K562 (cell line): ENCODE data around the gene GLOD4. TPM values are rescaled to one million over a fixed set of nuclear protein-coding genes. Genes with fewer than 3 reads are reported as not detected.

Source experiments
- ATAC-seq: fragments of 200-7000 bp; cut with Tn5 transposase; 3 replicates; pipeline ENCODE4 v1.9.1; 2020; ENCODE audit warnings: moderate library complexity
- BruUV-seq: library from RNA; stranded (reverse); fragments of 400-500 nt; replicated peaks from 2 replicates; lab custom pipeline; 2021; lab: Mats Ljungman, UMichigan
- CTCF ChIA-PET: fragments of 300-600 bp; formaldehyde crosslinking; extraction: SDS; loops from one replicate; lab custom pipeline; 2021; ENCODE audit warnings: low intra/inter-chr PET ratio; lab: Yijun Ruan, JAX
- POLR2A ChIA-PET: fragments of 300-600, 350-650 bp; sonication (Branson Sonifier 250); formaldehyde crosslinking; extraction: SDS; loops from one replicate; lab custom pipeline; 2021; ENCODE audit warnings: antibody characterized with exemption, inconsistent platforms; lab: Yijun Ruan, JAX
- DNase-seq, 4 experiments: peaks; one replicate each; pipeline versions ENCODE4 v3.0.0 to v3.0.0-alpha.2; 2011 to 2018; ENCODE audit warnings: low spot score in 3 of 4, mixed read lengths in 3 of 4; ENCODE audit errors: extremely low read depth in 1 of 4
- FAIRE-seq: peaks from 2 replicates; lab custom pipeline; 2011; peaks lifted over from hg19 to GRCh38; lab: Jason Lieb, UNC
- H2AFZ ChIP-seq: 2 replicates; pipeline ENCODE4 v1.6.0; 2011; ENCODE audit warnings: low read depth, low read length, control low read depth, inconsistent platforms
- H3K27ac ChIP-seq: fragments of 200-600 bp; 3 replicates; pipeline ENCODE4 v1.8.0; 2011; ENCODE audit warnings: low read depth, mild to moderate bottlenecking, control low read depth, inconsistent platforms, low read length, moderate library complexity, mixed read lengths; ENCODE audit errors: extremely low read depth
- H3K27me3 ChIP-seq, 2 experiments: fragments of 300-600 bp in 1 of 2; 2 replicates in 1 of 2; 3 replicates in 1 of 2; pipeline versions ENCODE4 v1.6.0 to v1.8.0; 2011; ENCODE audit warnings: inconsistent platforms in 2 of 2, low read length in 2 of 2, mild to moderate bottlenecking in 1 of 2, mixed read lengths in 1 of 2, moderate library complexity in 1 of 2; ENCODE audit not compliant: control insufficient read depth in 2 of 2, insufficient read depth in 2 of 2
- H3K36me3 ChIP-seq: fragments of 300-600 bp; 3 replicates; pipeline ENCODE4 v1.8.0; 2011; ENCODE audit warnings: mild to moderate bottlenecking, low read length, inconsistent platforms; ENCODE audit not compliant: control insufficient read depth, insufficient read depth
- H3K4me1 ChIP-seq, 2 experiments: fragments of 200-600 bp in 1 of 2; replicated peaks in 1 of 2; 2 replicates in 1 of 2; 3 replicates in 1 of 2; pipeline versions ENCODE4 v1.5.1 to v1.8.0; 2011; ENCODE audit warnings: inconsistent platforms in 2 of 2, low read length in 2 of 2, mild to moderate bottlenecking in 1 of 2, mixed read lengths in 1 of 2, moderate library complexity in 1 of 2; ENCODE audit not compliant: control insufficient read depth in 2 of 2, insufficient read depth in 2 of 2
- H3K4me2 ChIP-seq: 2 replicates; pipeline ENCODE4 v1.6.1; 2011; ENCODE audit warnings: low read length, control low read depth, inconsistent platforms, mixed read lengths; ENCODE audit not compliant: insufficient read depth
- H3K4me3 ChIP-seq: fragments of 200-600 bp; sonication (generic), shearing (Covaris generic); 2 replicates; pipeline ENCODE4 v1.5.1; 2016; ENCODE audit warnings: control low read depth, inconsistent platforms
- H3K79me2 ChIP-seq: fragments of 200-600 bp; 3 replicates; pipeline ENCODE4 v1.8.0; 2011; ENCODE audit warnings: low read length, inconsistent platforms; ENCODE audit not compliant: control insufficient read depth, insufficient read depth
- H3K9ac ChIP-seq, 2 experiments: 2 replicates each; pipeline versions ENCODE4 v1.6.0 to v1.6.1; 2011; ENCODE audit warnings: low read depth in 2 of 2, low read length in 2 of 2, control low read depth in 1 of 2, inconsistent platforms in 1 of 2, mild to moderate bottlenecking in 1 of 2, mixed read lengths in 1 of 2; ENCODE audit not compliant: insufficient read depth in 1 of 2
- H3K9me1 ChIP-seq: one replicate; pipeline ENCODE4 v1.6.0; 2011; ENCODE audit warnings: inconsistent platforms, mild to moderate bottlenecking, low read length, moderate library complexity; ENCODE audit not compliant: control insufficient read depth, insufficient read depth
- H3K9me3 ChIP-seq: replicated peaks from 2 replicates; pipeline ENCODE4 v1.5.1; 2011; ENCODE audit warnings: low read depth, low read length, inconsistent platforms; ENCODE audit not compliant: control insufficient read depth, insufficient read depth
- H4K20me1 ChIP-seq: replicated peaks from 2 replicates; pipeline ENCODE4 v1.6.1; 2011; ENCODE audit warnings: low read length, inconsistent platforms, mixed read lengths; ENCODE audit not compliant: control insufficient read depth, insufficient read depth
- ARID1B ChIP-seq: fragments of 450-650 bp; IDR thresholded peaks from 2 replicates; pipeline ENCODE4 v1.6.1; 2016; ENCODE audit warnings: antibody characterized with exemption, mild to moderate bottlenecking, inconsistent platforms
- EGR1 ChIP-seq: fragments of 450-650 bp; conservative IDR thresholded peaks from 2 replicates; pipeline ENCODE4 v1.6.1; 2017; ENCODE audit warnings: mild to moderate bottlenecking
- ELF1 ChIP-seq: fragments of 200-800 bp; sonication (Bioruptor generic); IDR thresholded peaks from 2 replicates; pipeline ENCODE4 v1.6.1; 2016; ENCODE audit warnings: missing genetic modification characterization, missing compliant biosample characterization
- ETV5 ChIP-seq: sonication (generic); formaldehyde crosslinking; IDR thresholded peaks from 2 replicates; pipeline ENCODE4 v1.4.0; 2020; ENCODE audit warnings: low read depth, mild to moderate bottlenecking, missing genetic modification reagents
- JUND ChIP-seq, 2 experiments: IDR thresholded peaks; 2 replicates in 1 of 2; 3 replicates in 1 of 2; pipeline ENCODE4 v1.6.1; 2011; ENCODE audit warnings: borderline replicate concordance in 2 of 2, low read depth in 2 of 2, low read length in 2 of 2, improper control_type of control experiment in 1 of 2, missing biosample characterization in 1 of 2, missing genetic modification characterization in 1 of 2, missing genetic modification reagents in 1 of 2
- MCM5 ChIP-seq: fragments of 450-650 bp; IDR thresholded peaks from 2 replicates; pipeline ENCODE4 v1.6.1; 2016; ENCODE audit warnings: low read depth
- NFATC3 ChIP-seq: fragments of 450-650 bp; IDR thresholded peaks from 2 replicates; pipeline ENCODE4 v1.6.1; 2017; ENCODE audit warnings: mild to moderate bottlenecking
- NR0B1 ChIP-seq: fragments of 450-650 bp; IDR thresholded peaks from one replicate; pipeline ENCODE4 v1.6.1; 2018; ENCODE audit warnings: mild to moderate bottlenecking, moderate library complexity; ENCODE audit not compliant: partially characterized antibody
- SAFB ChIP-seq: fragments of 200-400 bp; formaldehyde crosslinking; IDR thresholded peaks from 2 replicates; pipeline ENCODE4 v1.6.1; 2017; ENCODE audit warnings: low read depth, low read length, borderline replicate concordance
- SNRNP70 ChIP-seq: fragments of 200-400 bp; formaldehyde crosslinking; optimal IDR thresholded peaks from 2 replicates; pipeline ENCODE3; 2017; ENCODE audit warnings: low read depth, low read length
- ZNF384 ChIP-seq: IDR thresholded peaks from 2 replicates; pipeline ENCODE4 v1.6.1; 2012; ENCODE audit warnings: low read depth, low read length, improper control_type of control experiment
- ZNF431 ChIP-seq: sonication (generic); formaldehyde crosslinking; IDR thresholded peaks from 2 replicates; pipeline ENCODE4 v1.8.0; 2022; ENCODE audit warnings: mild to moderate bottlenecking, missing genetic modification reagents
- ZNF584 ChIP-seq: fragments of 200-800 bp; sonication (Bioruptor generic); IDR thresholded peaks from 2 replicates; pipeline ENCODE4 v1.6.1; 2016; ENCODE audit warnings: low read depth, mild to moderate bottlenecking, missing genetic modification characterization, missing compliant biosample characterization
- ZNF778 ChIP-seq: fragments of 450-650 bp; formaldehyde crosslinking; IDR thresholded peaks from 2 replicates; pipeline ENCODE4 v1.4.0; 2020; ENCODE audit warnings: mild to moderate bottlenecking, moderate library complexity
- WGBS: fragments of 100-300 bp; shearing (Covaris generic); methylation state at CpG from one replicate; pipeline ENCODE4 v1.1.6; 2016; ENCODE audit warnings: low coverage, mixed read lengths; ENCODE audit not compliant: insufficient coverage; ENCODE audit errors: missing lambda C conversion rate; 5-methylcytosine and 5-hydroxymethylcytosine counted together
- in situ Hi-C: fragments of 300-500 bp; cut with MboI; formaldehyde crosslinking; loops from 4 replicates; pipeline ENCODE4 v1.15.0; 2018; ENCODE audit warnings: inconsistent platforms, mixed read lengths
- intact Hi-C: fragments of 100-400 bp; cut with micrococcal nuclease; formaldehyde crosslinking; loops from 2 replicates; pipeline ENCODE4 v1.14.2; 2022
- polyA plus RNA-seq, 8 experiments: library from polyadenylated mRNA; depleted of rRNA in 4 of 8; stranded (reverse) in 5 of 8; unstranded in 3 of 8; fragments of >200 nt; fragmentation: Nextera tagmentation in 2 of 8; fragmentation: Illumina TruSeq in 1 of 8; extraction: Ambion mirVana in 2 of 8; extraction: Trizol in 1 of 8; gene quantifications; 2 replicates each; pipeline versions ENCODE4 v1.2.1 to v1.2.3, GENCODE V29; 2011 to 2014; ENCODE audit warnings: inconsistent platforms in 1 of 8, missing spikeins in 1 of 8
- total RNA-seq, 7 experiments: library from RNA; depleted of rRNA in 6 of 7; stranded (reverse); fragments of >200 nt in 6 of 7; fragmentation: Illumina TruSeq in 2 of 7; extraction: Trizol in 2 of 7; gene quantifications; 2 replicates each; pipeline versions ENCODE4 v1.2.1 to v1.2.3, GENCODE V29; 2011 to 2021; ENCODE audit warnings: low replicate concordance in 1 of 7

Gene GLOD4
- total and polyA plus RNA-seq, 9 of the 15 experiments (the other 6 are each of a cell fraction or from before 2014, with no cell fraction given): 52.0 to 109 (median 64.9) TPM

GRCh38 chr17:828761-829160, 46.7 kb upstream of the GLOD4 start:
- Histone ChIP-seq H2AFZ (no peak overlapping the region), H3K4me3 (no peak overlapping the region), H3K9me1 (no peaks in the 10 kb centered on the region), H3K4me2 (no peak overlapping the region), H3K36me3 (no peaks in the 10 kb centered on the region), H3K9ac (no peak overlapping the region), H3K27ac (no peak overlapping the region), H3K9me3 (no peaks in the 10 kb centered on the region), H3K79me2 (no peaks in the 10 kb centered on the region), H4K20me1 (no peaks in the 10 kb centered on the region), H3K4me1 (no peaks in the 10 kb centered on the region), H3K27me3 (peaks cover 20 to 44% of the 10 kb centered on the region in 2 experiments; a peak in 4 of 5 replicates)
- POLR2A ChIA-PET: no interaction called here
- CTCF ChIA-PET: no interaction called here
- intact Hi-C loops: no loop called here
- FAIRE-seq (no peak), DNase-seq (no peak), ATAC-seq (no peak)
- no peak for TF ChIP-seq MCM5
- TF ChIP-seq ZNF584 (CRISPR knock-in tag): no peak
- TF ChIP-seq ZNF431 (CRISPR knock-in tag): no peak
- TF ChIP-seq JUND (IDR thresholded peaks at IDR 0.05; ENCODE audit: borderline replicate concordance, low read depth, low read length): no peak
- no peak for TF ChIP-seq JUND (tag; IDR thresholded peaks at IDR 0.05; ENCODE audit: borderline replicate concordance, low read depth, low read length)
- TF ChIP-seq ZNF778: no peak
- TF ChIP-seq EGR1: no peak
- TF ChIP-seq SAFB: no peak
- TF ChIP-seq ETV5 (CRISPR knock-in tag): no peak
- no peak for TF ChIP-seq SNRNP70
- no peak for TF ChIP-seq ELF1 (tag)
- no peak for TF ChIP-seq NFATC3
- TF ChIP-seq ARID1B: no peak
- TF ChIP-seq NR0B1: no peak
- no peak for TF ChIP-seq ZNF384
- no TSS peak for BruUV-seq
- 0% methylated on average over 5 of the region's 5 CpGs for WGBS
- in situ Hi-C loops: no loop called here
